GM18951 (cell line): Measurements from ENCODE around the gene TMPRSS6.

Experiments used
- POLR2A ChIP-seq: IDR thresholded peaks from 4 replicates; pipeline ENCODE4 v1.6.1; 2011; ENCODE audit warnings: mild to moderate bottlenecking; ENCODE audit not compliant: insufficient read length, insufficient read depth; ENCODE audit errors: extremely low read depth
- in situ Hi-C: fragments of 300-500 bp; cut with MboI; formaldehyde crosslinking; loops from one replicate; pipeline ENCODE4 v1.12.0; 2022; ENCODE audit warnings: low sequenced_read_pairs, mixed read lengths, inconsistent platforms; ENCODE audit not compliant: unreplicated experiment

TMPRSS6 gene

GRCh38 chr22:37019309-37020191, 90.0 kb downstream of the TMPRSS6 start, which contains the start of the genes MPST and TST:
Gene MPST, plus strand, starts transcription at chr22:37019742. Its CDS starts 95 bp downstream, at chr22:37019837.
Gene TST, minus strand, starts transcription at chr22:37019447. Its CDS starts 715 bp downstream, at chr22:37018732.
- peak; percentile 91 for TF ChIP-seq POLR2A
- in situ Hi-C loops = no loop called here

GRCh38 chr22:37018815-37019308, 90.7 kb downstream of the TMPRSS6 start:
- in situ Hi-C loops = no loop called here
- TF ChIP-seq POLR2A = no peak

- in situ Hi-C loops = no loop called here
- no peak for TF ChIP-seq POLR2A
Measured at GRCh38 chr22:37018086-37018814, 91.3 kb downstream of the TMPRSS6 start.

- no peak for TF ChIP-seq POLR2A
- in situ Hi-C loops = no loop called here
Measured at GRCh38 chr22:37017356-37017755, 92.2 kb downstream of the TMPRSS6 start.

- in situ Hi-C loops = no loop called here
- TF ChIP-seq POLR2A = no peak
Measured at GRCh38 chr22:37016134-37016910, 93.2 kb downstream of the TMPRSS6 start.

GRCh38 chr22:37015587-37015878, 94.0 kb downstream of the TMPRSS6 start:
- in situ Hi-C loops = no loop called here
- TF ChIP-seq POLR2A = no peak
